ENCODE data around the gene AK5.

- TF ChIP-seq CTCF (IDR thresholded peaks at IDR 0.05) (no peak), POLR2A (IDR thresholded peaks at IDR 0.05) (no peak), EP300 (IDR thresholded peaks at IDR 0.05) (no peak)
Observed at GRCh38 chr1:77383236-77383635, 101.4 kb downstream of the AK5 start.

Data from tibial nerve (tissue), 4 donors.